NK-92 (cell line): ENCODE data around the gene TMPRSS3.

Experiments used
- DNase-seq: peaks from one replicate; lab custom pipeline; 2025; ENCODE audit not compliant: unreplicated experiment; lab: John Stamatoyannopoulos, UW

Gene TMPRSS3

GRCh38 chr21:42353623-42354022, 42.2 kb downstream of the TMPRSS3 start:
- DNase-seq, result no peak

- DNase-seq, result no peak
These were observed 43.3 kb downstream of the TMPRSS3 start for GRCh38 chr21:42352441-42353095.

GRCh38 chr21:42351626-42352440, 44.0 kb downstream of the TMPRSS3 start:
- no peak for DNase-seq

- no peak for DNase-seq
These were observed 44.9 kb downstream of the TMPRSS3 start, which contains the start of gene TFF2 for GRCh38 chr21:42350927-42351426. Gene TFF2 (minus strand): TSS chr21:42350994. CDS start chr21:42350957, 37 bp downstream.

GRCh38 chr21:42350318-42350910, 45.4 kb downstream of the TMPRSS3 start:
- no peak for DNase-seq

- no peak for DNase-seq
These were observed 46.2 kb downstream of the TMPRSS3 start for GRCh38 chr21:42349420-42350317.

GRCh38 chr21:42348762-42349161, 47.1 kb downstream of the TMPRSS3 start:
- DNase-seq, result no peak

GRCh38 chr21:42347601-42348327, 48.1 kb downstream of the TMPRSS3 start:
- DNase-seq, result no peak

GRCh38 chr21:42346866-42347600, 48.8 kb downstream of the TMPRSS3 start:
- DNase-seq, result no peak

- no peak for DNase-seq
These were observed 49.4 kb downstream of the TMPRSS3 start for GRCh38 chr21:42346441-42346840.

GRCh38 chr21:42344631-42345030, 51.2 kb downstream of the TMPRSS3 start:
- DNase-seq, result no peak

- DNase-seq, result no peak
These were observed 51.8 kb downstream of the TMPRSS3 start for GRCh38 chr21:42343963-42344510.

- DNase-seq, result no peak
These were observed 52.3 kb downstream of the TMPRSS3 start for GRCh38 chr21:42343556-42343955.

GRCh38 chr21:42343101-42343500, 52.8 kb downstream of the TMPRSS3 start:
- no peak for DNase-seq

- no peak for DNase-seq
These were observed 53.9 kb downstream of the TMPRSS3 start for GRCh38 chr21:42341776-42342542.

- DNase-seq, result no peak
These were observed 55.4 kb downstream of the TMPRSS3 start for GRCh38 chr21:42340187-42341050.
